AG04449 (cell line): ENCODE measurements around the gene MPPED2.

Source experiments
- CTCF ChIA-PET: fragments of 350-600 bp; formaldehyde crosslinking; extraction: SDS; loops from one replicate; lab custom pipeline; 2021; ENCODE audit warnings: antibody characterized with exemption; lab: Yijun Ruan, JAX
- POLR2A ChIA-PET: fragments of 400-600, 350-600 bp; formaldehyde crosslinking; extraction: SDS; loops from one replicate; lab custom pipeline; 2020; ENCODE audit warnings: antibody characterized with exemption, inconsistent platforms; lab: Yijun Ruan, JAX
- DNase-seq: peaks from one replicate; pipeline ENCODE4 v3.0.0-alpha.2; 2010; ENCODE audit warnings: low read depth, low spot score
- H3K4me3 ChIP-seq: 2 replicates; pipeline ENCODE4 v1.5.1; 2011; ENCODE audit warnings: low read depth, mild to moderate bottlenecking, control low read depth, low read length
- CTCF ChIP-seq: IDR thresholded peaks from one replicate; pipeline ENCODE4 v1.5.1; 2011; ENCODE audit warnings: mild to moderate bottlenecking, moderate library complexity, low read length, control low read depth, inconsistent platforms; ENCODE audit not compliant: insufficient read depth; ENCODE audit errors: missing control alignments

The MPPED2 gene

GRCh38 chr11:30454541-30454940, 131.6 kb downstream of the MPPED2 start:
- TF ChIP-seq CTCF = no peak
- CTCF ChIA-PET = no interaction called here
- POLR2A ChIA-PET = no interaction called here
- no peak for DNase-seq
- H3K4me3 ChIP-seq = no peak overlapping the region

GRCh38 chr11:30454111-30454510, 132.0 kb downstream of the MPPED2 start:
- ChIA-PET POLR2A (no interaction called here), CTCF (no interaction called here)
- TF ChIP-seq CTCF = no peak
- no peak overlapping the region for H3K4me3 ChIP-seq
- no peak for DNase-seq

- no peak for DNase-seq
- POLR2A ChIA-PET = no interaction called here
- TF ChIP-seq CTCF = no peak
- H3K4me3 ChIP-seq = no peak overlapping the region
- CTCF ChIA-PET = no interaction called here
Observed at GRCh38 chr11:30453705-30454104, 132.4 kb downstream of the MPPED2 start.

GRCh38 chr11:30452842-30453241, 133.3 kb downstream of the MPPED2 start:
- CTCF ChIA-PET = no interaction called here

GRCh38 chr11:30452114-30452513, 134.0 kb downstream of the MPPED2 start:
- DNase-seq = no peak
- no peak for TF ChIP-seq CTCF
- ChIA-PET CTCF (no interaction called here), POLR2A (no interaction called here)
- H3K4me3 ChIP-seq = no peak overlapping the region

More at GRCh38 chr11:30452842-30453241, 133.3 kb downstream of the MPPED2 start:
- TF ChIP-seq CTCF = no peak
- no peak for DNase-seq
- POLR2A ChIA-PET = no interaction called here
- H3K4me3 ChIP-seq = no peak overlapping the region

GRCh38 chr11:30451626-30452025, 134.5 kb downstream of the MPPED2 start:
- POLR2A ChIA-PET = no interaction called here

More at GRCh38 chr11:30451626-30452025, 134.5 kb downstream of the MPPED2 start:
- CTCF ChIA-PET = no interaction called here
- TF ChIP-seq CTCF = no peak
- no peak overlapping the region for H3K4me3 ChIP-seq
- DNase-seq = no peak
